ENCODE data around the gene IL3. TPM values are rescaled to one million over a fixed set of nuclear protein-coding genes. Genes with fewer than 3 reads are reported as not detected.

Gene IL3
- total RNA-seq, 1 donor from 2014 or later, result not detected

- Mint-ChIP-seq H3K27me3 (no peaks in the 10 kb centered on the region), H3K27ac (no peak overlapping the region), H3K36me3 (ENCODE audit: insufficient read depth) (no peaks in the 10 kb centered on the region), H3K9me3 (ENCODE audit: low read depth) (no peaks in the 10 kb centered on the region), H3K4me3 (ENCODE audit: low read depth) (no peak overlapping the region), H3K4me1 (ENCODE audit: low read depth) (peaks cover 17% of the 10 kb centered on the region)
- no peak for TF ChIP-seq CTCF (IDR thresholded peaks at IDR 0.05; ENCODE audit: unreplicated experiment)
- no peak for DNase-seq (ENCODE audit: low spot score, unreplicated experiment)
Measured at GRCh38 chr5:132076202-132076830, 15.9 kb downstream of the IL3 start.

GRCh38 chr5:132076983-132077382 lies 16.5 kb downstream of the IL3 start:
- Mint-ChIP-seq H3K4me3 (ENCODE audit: low read depth) (no peak overlapping the region), H3K36me3 (ENCODE audit: insufficient read depth) (no peaks in the 10 kb centered on the region), H3K27me3 (no peaks in the 10 kb centered on the region), H3K9me3 (ENCODE audit: low read depth) (no peaks in the 10 kb centered on the region), H3K4me1 (ENCODE audit: low read depth) (peaks cover 17% of the 10 kb centered on the region), H3K27ac (no peak overlapping the region)
- no peak for DNase-seq (ENCODE audit: low spot score, unreplicated experiment)
- no peak for TF ChIP-seq CTCF (IDR thresholded peaks at IDR 0.05; ENCODE audit: unreplicated experiment)

- Mint-ChIP-seq H3K27ac (no peak overlapping the region), H3K4me3 (ENCODE audit: low read depth) (no peak overlapping the region), H3K4me1 (ENCODE audit: low read depth) (peaks cover 3% of the 10 kb centered on the region), H3K36me3 (ENCODE audit: insufficient read depth) (no peaks in the 10 kb centered on the region), H3K27me3 (no peaks in the 10 kb centered on the region), H3K9me3 (ENCODE audit: low read depth) (no peaks in the 10 kb centered on the region)
- DNase-seq (ENCODE audit: low spot score, unreplicated experiment), result no peak
- no peak for TF ChIP-seq CTCF (IDR thresholded peaks at IDR 0.05; ENCODE audit: unreplicated experiment)
Measured at GRCh38 chr5:132079081-132079480, 18.6 kb downstream of the IL3 start.

GRCh38 chr5:132079619-132080018 lies 19.2 kb downstream of the IL3 start:
- H3K27ac Mint-ChIP-seq, result no peak overlapping the region
- peaks cover 3% of the 10 kb centered on the region for H3K4me1 Mint-ChIP-seq (ENCODE audit: low read depth)
- H3K9me3 Mint-ChIP-seq (ENCODE audit: low read depth), result no peaks in the 10 kb centered on the region
- no peak for DNase-seq (ENCODE audit: low spot score, unreplicated experiment)
- TF ChIP-seq CTCF (IDR thresholded peaks at IDR 0.05; ENCODE audit: unreplicated experiment), result no peak
- no peaks in the 10 kb centered on the region for H3K36me3 Mint-ChIP-seq (ENCODE audit: insufficient read depth)
- H3K27me3 Mint-ChIP-seq, result no peaks in the 10 kb centered on the region
- no peak overlapping the region for H3K4me3 Mint-ChIP-seq (ENCODE audit: low read depth)

DNA sequence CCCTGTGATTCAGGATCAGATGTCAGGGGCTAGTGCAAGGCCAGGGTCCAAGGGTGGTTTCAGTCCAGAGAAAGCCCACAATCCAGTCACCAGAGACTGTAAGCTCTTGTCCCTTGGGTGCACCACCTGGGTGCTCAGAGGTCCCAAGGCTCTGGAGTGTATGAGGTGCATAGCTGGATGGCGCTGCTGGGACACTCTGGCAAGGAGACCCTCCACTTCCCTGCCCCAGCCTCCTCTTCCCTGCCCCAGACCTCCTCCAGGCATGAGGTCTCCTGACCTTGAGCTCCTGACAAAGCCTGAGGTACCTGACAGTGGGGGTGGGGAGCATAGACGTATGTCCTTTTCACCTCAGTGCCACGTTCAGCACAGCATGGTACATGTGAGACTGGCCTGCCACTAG lies 20.1 kb downstream of the IL3 start:
- Mint-ChIP-seq H3K9me3 (ENCODE audit: low read depth) (no peaks in the 10 kb centered on the region), H3K4me3 (ENCODE audit: low read depth) (no peak overlapping the region), H3K4me1 (ENCODE audit: low read depth) (no peaks in the 10 kb centered on the region), H3K36me3 (ENCODE audit: insufficient read depth) (no peaks in the 10 kb centered on the region), H3K27me3 (no peaks in the 10 kb centered on the region), H3K27ac (no peak overlapping the region)
- TF ChIP-seq CTCF (IDR thresholded peaks at IDR 0.05; ENCODE audit: unreplicated experiment), result no peak
- no peak for DNase-seq (ENCODE audit: low spot score, unreplicated experiment)
